ENCODE data around the gene NLRP5.

- TF ChIP-seq POLR2A (IDR thresholded peaks at IDR 0.05) (no peak), POLR2AphosphoS5 (IDR thresholded peaks at IDR 0.05; ENCODE audit: insufficient read depth in 1 of 2, low read depth in 1 of 2) (no peak)
Observed at GRCh38 chr19:56053596-56053995, 67.0 kb downstream of the NLRP5 start.

Measured in vagina (tissue), 2 donors.